H1 (cell line): ENCODE data around the gene KLHL7. TPM values are rescaled to one million over a fixed set of nuclear protein-coding genes. Genes with fewer than 3 reads are reported as not detected.

Experiments used
- CTCF ChIA-PET: fragments of 300-600 bp; sonication (Branson Sonifier 250); formaldehyde crosslinking; loops from one replicate; lab custom pipeline; 2021; ENCODE audit not compliant: partially characterized antibody; lab: Charles Lee
- POLR2A ChIA-PET: fragments of 300-600 bp; sonication (Branson Sonifier 250); formaldehyde crosslinking; loops from one replicate; lab custom pipeline; 2021; ENCODE audit warnings: inconsistent platforms; ENCODE audit not compliant: partially characterized antibody; lab: Charles Lee
- DNase-seq, 2 experiments: peaks; one replicate each; pipeline versions ENCODE4 v3.0.0 to v3.0.0-alpha.2; 2010 to 2022; ENCODE audit warnings: low spot score in 2 of 2, low read depth in 1 of 2, mixed read lengths in 1 of 2
- FAIRE-seq: peaks from 2 replicates; lab custom pipeline; 2011; peaks lifted over from hg19 to GRCh38; lab: Jason Lieb, UNC
- H2AFZ ChIP-seq: 2 replicates; pipeline ENCODE4 v1.8.1; 2012; ENCODE audit warnings: low read length, inconsistent platforms
- H2AK5ac ChIP-seq: 2 replicates; pipeline ENCODE4 v1.6.1; 2013; ENCODE audit warnings: low read depth, low read length
- H2BK120ac ChIP-seq: replicated peaks from 2 replicates; pipeline ENCODE3; 2013; ENCODE audit warnings: low read depth, low read length, inconsistent platforms
- H2BK12ac ChIP-seq: 2 replicates; pipeline ENCODE4 v1.6.1; 2013; ENCODE audit warnings: low read depth, low read length
- H2BK15ac ChIP-seq: 2 replicates; pipeline ENCODE4 v1.6.1; 2013; ENCODE audit warnings: low read length
- H2BK20ac ChIP-seq: 2 replicates; pipeline ENCODE4 v1.6.1; 2013; ENCODE audit warnings: low read length
- H2BK5ac ChIP-seq: 2 replicates; pipeline ENCODE4 v1.6.1; 2013; ENCODE audit warnings: low read depth, low read length
- H3K14ac ChIP-seq: 2 replicates; pipeline ENCODE4 v1.6.1; 2013; ENCODE audit warnings: inconsistent platforms; ENCODE audit not compliant: insufficient read length
- H3K18ac ChIP-seq: 2 replicates; pipeline ENCODE4 v1.6.1; 2013; ENCODE audit warnings: low read length; ENCODE audit errors: extremely low read depth
- H3K23ac ChIP-seq: 2 replicates; pipeline ENCODE4 v1.6.1; 2013; ENCODE audit warnings: inconsistent platforms; ENCODE audit not compliant: insufficient read length
- H3K23me2 ChIP-seq: 2 replicates; pipeline ENCODE4 v1.6.1; 2013; ENCODE audit warnings: low read depth, low read length
- H3K27ac ChIP-seq: 2 replicates; pipeline ENCODE4 v1.6.1; 2011; ENCODE audit warnings: low read depth, low read length, inconsistent platforms
- H3K27me3 ChIP-seq, 4 experiments: replicated peaks in 1 of 4; 1 replicate in 1 of 4; 2 replicates in 3 of 4; pipeline versions ENCODE4 v1.6.1 to v1.8.1; 2011 to 2013; ENCODE audit warnings: low read length in 3 of 4, mild to moderate bottlenecking in 3 of 4, inconsistent platforms in 2 of 4, mixed read lengths in 2 of 4, moderate library complexity in 1 of 4; ENCODE audit not compliant: control insufficient read depth in 3 of 4, insufficient read depth in 3 of 4; ENCODE audit errors: extremely low read depth in 1 of 4
- H3K36me3 ChIP-seq, 4 experiments: 2 replicates each; pipeline versions ENCODE4 v1.6.1 to v1.8.1; 2011 to 2013; ENCODE audit warnings: mild to moderate bottlenecking in 4 of 4, low read length in 3 of 4, moderate library complexity in 2 of 4, control low read depth in 1 of 4, inconsistent platforms in 1 of 4; ENCODE audit not compliant: insufficient read depth in 4 of 4, control insufficient read depth in 2 of 4
- H3K4ac ChIP-seq: replicated peaks from 2 replicates; pipeline ENCODE3; 2013; ENCODE audit warnings: low read length, low read depth, mixed read lengths, inconsistent platforms; ENCODE audit not compliant: insufficient read length
- H3K4me1 ChIP-seq, 4 experiments: replicated peaks in 1 of 4; 1 replicate in 1 of 4; 2 replicates in 3 of 4; pipeline versions ENCODE4 v1.6.1 to v1.8.1; 2011 to 2013; ENCODE audit warnings: low read length in 3 of 4, inconsistent platforms in 2 of 4, mixed read lengths in 1 of 4; ENCODE audit not compliant: insufficient read depth in 4 of 4, control insufficient read depth in 3 of 4
- H3K4me2 ChIP-seq, 2 experiments: 2 replicates each; pipeline versions ENCODE4 v1.6.1 to v1.8.1; 2011 to 2013; ENCODE audit warnings: low read depth in 2 of 2, low read length in 2 of 2, control low read depth in 1 of 2, inconsistent platforms in 1 of 2, mild to moderate bottlenecking in 1 of 2; ENCODE audit not compliant: insufficient read depth in 1 of 2
- H3K4me3 ChIP-seq, 4 experiments: fragments of 200-600, 300-600 bp in 1 of 4; sonication (generic), shearing (Covaris generic), sonication (Bioruptor Twin) in 1 of 4; 2 replicates each; pipeline versions ENCODE4 v1.5.1 to v1.8.1; 2011 to 2016; ENCODE audit warnings: low read length in 4 of 4, low read depth in 3 of 4, control low read depth in 2 of 4, inconsistent platforms in 2 of 4, mild to moderate bottlenecking in 2 of 4, mixed read lengths in 1 of 4, moderate library complexity in 1 of 4; ENCODE audit not compliant: insufficient read depth in 2 of 4; ENCODE audit errors: extremely low read depth in 1 of 4
- H3K56ac ChIP-seq: replicated peaks from 2 replicates; pipeline ENCODE3; 2013; ENCODE audit warnings: low read depth, mild to moderate bottlenecking, mixed read lengths, low read length, inconsistent platforms; ENCODE audit not compliant: insufficient read length
- H3K79me1 ChIP-seq: 2 replicates; pipeline ENCODE4 v1.6.1; 2013; ENCODE audit warnings: low read depth, low read length, control low read depth
- H3K79me2 ChIP-seq, 2 experiments: 2 replicates each; pipeline versions ENCODE4 v1.6.1 to v1.8.1; 2012 to 2013; ENCODE audit warnings: low read length in 2 of 2, mild to moderate bottlenecking in 2 of 2, inconsistent platforms in 1 of 2; ENCODE audit not compliant: insufficient read depth in 2 of 2, control insufficient read depth in 1 of 2
- H3K9ac ChIP-seq, 4 experiments: replicated peaks in 1 of 4; 1 replicate in 1 of 4; 2 replicates in 3 of 4; pipeline versions ENCODE4 v1.6.1 to v1.8.1; 2011 to 2013; ENCODE audit warnings: low read depth in 3 of 4, low read length in 3 of 4, control low read depth in 2 of 4, mild to moderate bottlenecking in 2 of 4, moderate library complexity in 2 of 4, inconsistent platforms in 1 of 4; ENCODE audit errors: extremely low read depth in 1 of 4
- H3K9me3 ChIP-seq, 2 experiments: 2 replicates each; pipeline versions ENCODE4 v1.6.1 to v1.8.1; 2012 to 2013; ENCODE audit warnings: mild to moderate bottlenecking in 2 of 2, moderate library complexity in 2 of 2, control low read depth in 1 of 2, inconsistent platforms in 1 of 2, low read depth in 1 of 2, low read length in 1 of 2, mixed read lengths in 1 of 2; ENCODE audit not compliant: insufficient read depth in 2 of 2
- H4K20me1 ChIP-seq, 2 experiments: replicated peaks in 1 of 2; 2 replicates each; pipeline versions ENCODE3 to v1.8.1; 2011 to 2013; ENCODE audit warnings: inconsistent platforms in 2 of 2, low read length in 2 of 2, mild to moderate bottlenecking in 1 of 2; ENCODE audit not compliant: insufficient read depth in 2 of 2, control insufficient read depth in 1 of 2
- H4K5ac ChIP-seq: 2 replicates; pipeline ENCODE4 v1.6.1; 2013; ENCODE audit warnings: low read length, low read depth, mixed read lengths, inconsistent platforms; ENCODE audit not compliant: insufficient read length
- H4K8ac ChIP-seq: 2 replicates; pipeline ENCODE4 v1.8.0; 2013; ENCODE audit warnings: mild to moderate bottlenecking, moderate library complexity, low read length, inconsistent platforms; ENCODE audit not compliant: insufficient read depth; ENCODE audit errors: extremely low read depth
- H4K91ac ChIP-seq: replicated peaks from 2 replicates; pipeline ENCODE3; 2013; ENCODE audit warnings: low read length, mixed read lengths, inconsistent platforms; ENCODE audit not compliant: insufficient read length
- BACH1 ChIP-seq: IDR thresholded peaks from 2 replicates; pipeline ENCODE4 v1.6.1; 2012; ENCODE audit warnings: low read length, improper control_type of control experiment
- BCL11A ChIP-seq, 2 experiments: IDR thresholded peaks; one replicate each; pipeline ENCODE4 v1.6.1; 2011; ENCODE audit warnings: low read depth in 2 of 2, low read length in 2 of 2, mild to moderate bottlenecking in 2 of 2
- EGR1 ChIP-seq: IDR thresholded peaks from 2 replicates; pipeline ENCODE4 v1.6.1; 2011; ENCODE audit warnings: low read depth, low read length, borderline replicate concordance
- FOSL1 ChIP-seq: IDR thresholded peaks from 2 replicates; pipeline ENCODE4 v1.6.1; 2011; ENCODE audit warnings: mild to moderate bottlenecking, low read depth, low read length, moderate library complexity; ENCODE audit not compliant: insufficient read depth
- GTF2F1 ChIP-seq: IDR thresholded peaks from 2 replicates; pipeline ENCODE4 v1.6.1; 2012; ENCODE audit warnings: low read depth, low read length, improper control_type of control experiment, borderline replicate concordance
- HDAC2 ChIP-seq, 2 experiments: fragments of 300-600 bp in 1 of 2; sonication (generic) in 1 of 2; IDR thresholded peaks; 2 replicates each; pipeline ENCODE4 v1.6.1; 2011 to 2012; ENCODE audit warnings: low read depth in 2 of 2, low read length in 2 of 2, mild to moderate bottlenecking in 2 of 2, moderate library complexity in 2 of 2, borderline replicate concordance in 1 of 2, inconsistent platforms in 1 of 2
- KDM4A ChIP-seq: IDR thresholded peaks from one replicate; pipeline ENCODE4 v1.7.1; 2012; ENCODE audit warnings: low read depth, mild to moderate bottlenecking, moderate library complexity, low read length, inconsistent platforms; ENCODE audit not compliant: severe bottlenecking
- POLR2A ChIP-seq, 2 experiments: IDR thresholded peaks; 1 replicate in 1 of 2; 2 replicates in 1 of 2; pipeline ENCODE4 v1.6.1; 2011; ENCODE audit warnings: low read depth in 2 of 2, low read length in 2 of 2, mild to moderate bottlenecking in 2 of 2; ENCODE audit errors: control extremely low read depth in 1 of 2
- RNF2 ChIP-seq: fragments of 200-900, 300-1000 bp; sonication (generic); IDR thresholded peaks from 2 replicates; pipeline ENCODE4 v1.7.1; 2016; ENCODE audit warnings: borderline replicate concordance, low read depth, mild to moderate bottlenecking, antibody characterized with exemption, low read length; ENCODE audit not compliant: poor library complexity, severe bottlenecking; ENCODE audit errors: missing control alignments
- TBP ChIP-seq: IDR thresholded peaks from 2 replicates; pipeline ENCODE4 v1.6.1; 2011; ENCODE audit warnings: low read depth, low read length, improper control_type of control experiment
- TCF12 ChIP-seq: IDR thresholded peaks from 2 replicates; pipeline ENCODE4 v1.6.1; 2011; ENCODE audit warnings: low read depth, mild to moderate bottlenecking, low read length
- YY1 ChIP-seq: IDR thresholded peaks from 2 replicates; pipeline ENCODE4 v1.6.1; 2011; ENCODE audit warnings: low read depth, mild to moderate bottlenecking, low read length
- WGBS, 2 experiments: shearing (Covaris generic) in 1 of 2; methylation state at CpG; one replicate each; pipeline versions ENCODE4 v1.1.6 to v1.1.7; 2013 to 2015; ENCODE audit warnings: low lambda C conversion rate in 2 of 2, mixed read lengths in 2 of 2, inconsistent platforms in 1 of 2, low coverage in 1 of 2, missing lambda C conversion rate in 1 of 2; ENCODE audit not compliant: insufficient replicate concordance in 2 of 2, insufficient coverage in 1 of 2, insufficient read length in 1 of 2; ENCODE audit errors: extremely low coverage in 1 of 2, missing lambda C conversion rate in 1 of 2; 5-methylcytosine and 5-hydroxymethylcytosine counted together
- polyA plus RNA-seq, 7 experiments: library from polyadenylated mRNA; depleted of rRNA in 3 of 7; stranded (reverse) in 5 of 7; unstranded in 2 of 7; fragments of >200 nt in 5 of 7; fragments of 200-250 nt in 2 of 7; gene quantifications; 1 replicate in 5 of 7; 2 replicates in 1 of 7; 4 replicates in 1 of 7; pipeline versions ENCODE4 v1.2.1 to v1.2.3, GENCODE V29; 2011 to 2013; ENCODE audit warnings: missing spikeins in 2 of 7, mixed read lengths in 2 of 7
- total RNA-seq: library from RNA; stranded (reverse); fragmentation: NEBNext Ultra II Directional; extraction: Animal tissue kit (Norgen Biotek cat#: 25700); gene quantifications from 2 replicates; pipeline ENCODE4 v1.2.1, GENCODE V29; 2021
- TF ChIP-seq, protein P1 (sequence below): IDR thresholded peaks from 2 replicates; pipeline ENCODE4 v1.6.1; 2011; ENCODE audit warnings: low read depth, mild to moderate bottlenecking, low read length; ENCODE audit not compliant: insufficient read depth

The KLHL7 gene
- total and polyA plus RNA-seq, 2 of the 8 experiments (the other 6 are each of a cell fraction or from before 2014, with no cell fraction given): 65.3 to 115 TPM

DNA sequence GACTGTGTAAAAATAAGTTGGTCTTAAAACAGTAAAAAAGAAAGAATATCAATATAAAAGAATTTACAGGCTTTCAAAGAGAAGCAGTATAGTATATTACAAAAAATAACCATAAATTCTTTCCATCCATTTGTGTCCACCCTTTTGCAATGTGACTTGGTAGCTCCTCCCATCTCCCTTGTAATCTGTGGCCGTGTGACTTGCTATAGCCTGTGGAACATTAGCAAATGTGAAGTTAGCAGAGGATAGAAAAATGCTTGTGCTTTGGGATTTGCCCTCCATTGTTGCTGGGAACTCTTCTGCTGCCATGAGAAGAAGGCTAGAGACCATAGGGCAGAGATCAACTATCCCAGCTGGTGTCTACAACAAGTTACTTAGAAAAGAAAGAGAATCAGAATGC, 30.2 kb downstream of the KLHL7 start:
- Histone ChIP-seq H4K8ac (no peak overlapping the region), H3K79me1 (no peaks in the 10 kb centered on the region), H2AFZ (no peak overlapping the region), H3K14ac (no peak overlapping the region), H3K4me3 (no peak overlapping the region), H2BK15ac (no peak overlapping the region), H3K56ac (no peak overlapping the region), H3K23ac (no peak overlapping the region), H2BK20ac (no peak overlapping the region), H3K9me3 (0 out of 4 replicates have a peak, but pooled peaks cover 0 to 2% of the 10 kb centered on the region in 2 experiments), H4K91ac (no peak overlapping the region), H3K23me2 (no peaks in the 10 kb centered on the region), H3K79me2 (no peaks in the 10 kb centered on the region), H3K27me3 (no peaks in the 10 kb centered on the region), H3K18ac (no peak overlapping the region), H3K4me1 (peaks cover 0 to 2% (median 2%) of the 10 kb centered on the region in 4 experiments; a peak in 3 of 7 replicates), H2AK5ac (no peak overlapping the region), H3K27ac (no peak overlapping the region), H3K4me2 (no peak overlapping the region), H3K36me3 (peaks cover 0 to 16% (median under 1%) of the 10 kb centered on the region in 4 experiments; a peak in 4 of 8 replicates), H4K5ac (no peak overlapping the region), H3K9ac (no peak overlapping the region), H4K20me1 (no peaks in the 10 kb centered on the region), H2BK12ac (no peak overlapping the region), H3K4ac (no peak overlapping the region), H2BK120ac (no peak overlapping the region), H2BK5ac (no peak overlapping the region)
- DNase-seq (no peak), FAIRE-seq (peak; percentile 45)
- ChIA-PET CTCF (interaction anchor here (0.9 to 1.3 kb wide), 2 partner anchors 9 to 13 kb away, joined by 4 read pairs; no protein-coding TSS in a partner anchor), POLR2A (interaction anchor here (0.9 to 2.4 kb wide), 5 partner anchors 10 to 30 kb away, joined by 3 to 12 read pairs (median 5); partner anchors contain the start of gene KLHL7)
- WGBS, 2 experiments: 58% methylated on average over 1 of the region's 1 CpG; no CpG with 5 or more reads in 1 of the 2 experiments
- TF ChIP-seq GTF2F1 (no peak), EGR1 (no peak), TBP (no peak), BCL11A (IDR thresholded peaks at IDR 0.05; ENCODE audit: low read depth in 2 of 2, low read length in 2 of 2) (no peak), POLR2A (IDR thresholded peaks at IDR 0.05; ENCODE audit: control extremely low read depth in 1 of 2, low read depth in 2 of 2, low read length in 2 of 2) (no peak), BACH1 (no peak), YY1 (no peak), RNF2 (no peak), HDAC2 (IDR thresholded peaks at IDR 0.05; ENCODE audit: borderline replicate concordance in 1 of 2, low read depth in 2 of 2, low read length in 2 of 2) (no peak), KDM4A (no peak), FOSL1 (no peak), TCF12 (no peak)
- TF ChIP-seq, protein P1, sequence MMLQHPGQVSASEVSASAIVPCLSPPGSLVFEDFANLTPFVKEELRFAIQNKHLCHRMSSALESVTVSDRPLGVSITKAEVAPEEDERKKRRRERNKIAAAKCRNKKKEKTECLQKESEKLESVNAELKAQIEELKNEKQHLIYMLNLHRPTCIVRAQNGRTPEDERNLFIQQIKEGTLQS: no peak
